Lower lobe of right lung (tissue), 2 donors: ENCODE data around the gene PID1. TPM values are rescaled to one million over a fixed set of nuclear protein-coding genes. Genes with fewer than 3 reads are reported as not detected.

ENCODE experiments used
- ATAC-seq, 2 donors: fragments of 200-7000 bp; cut with Tn5 transposase; one replicate each; pipeline ENCODE4 v1.9.1; 2020 to 2022; ENCODE audit warnings: mild to moderate bottlenecking in 2 of 2, moderate library complexity in 2 of 2
- DNase-seq: peaks from one replicate; pipeline ENCODE4 v3.0.0-alpha.2; 2020
- H3K27ac ChIP-seq: fragments of 200-600 bp; one replicate; pipeline ENCODE4 v1.8.0; 2022
- H3K27me3 ChIP-seq: fragments of 200-600 bp; one replicate; pipeline ENCODE4 v1.8.0; 2022; ENCODE audit warnings: low read depth
- H3K36me3 ChIP-seq: fragments of 200-600 bp; one replicate; pipeline ENCODE4 v1.8.0; 2022; ENCODE audit warnings: mild to moderate bottlenecking
- H3K4me1 ChIP-seq: fragments of 200-600 bp; one replicate; pipeline ENCODE4 v1.8.0; 2022
- H3K4me3 ChIP-seq: fragments of 200-600 bp; one replicate; pipeline ENCODE4 v1.8.0; 2022; ENCODE audit warnings: mild to moderate bottlenecking
- H3K9me3 ChIP-seq: fragments of 200-600 bp; one replicate; pipeline ENCODE4 v1.8.0; 2022
- CTCF ChIP-seq: fragments of 200-600 bp; IDR thresholded peaks from one replicate; pipeline ENCODE4 v1.8.0; 2022; ENCODE audit warnings: antibody characterized with exemption, mild to moderate bottlenecking
- intact Hi-C: fragments of 100-400 bp; cut with DNase I; formaldehyde crosslinking; loops from one replicate; pipeline ENCODE4 v1.11.0; 2022
- total RNA-seq: library from RNA; stranded (reverse); fragmentation: NEBNext Ultra II Directional; extraction: Animal tissue kit (Norgen Biotek cat#: 25700); gene quantifications from one replicate; pipeline ENCODE4 v1.2.1, GENCODE V29; 2021
- donor health status: DM: no; HTN: yes; CAD: no; lungs with severe emphysema.

The PID1 gene
- total RNA-seq, 1 donor from 2014 or later: 48.0 TPM

DNA sequence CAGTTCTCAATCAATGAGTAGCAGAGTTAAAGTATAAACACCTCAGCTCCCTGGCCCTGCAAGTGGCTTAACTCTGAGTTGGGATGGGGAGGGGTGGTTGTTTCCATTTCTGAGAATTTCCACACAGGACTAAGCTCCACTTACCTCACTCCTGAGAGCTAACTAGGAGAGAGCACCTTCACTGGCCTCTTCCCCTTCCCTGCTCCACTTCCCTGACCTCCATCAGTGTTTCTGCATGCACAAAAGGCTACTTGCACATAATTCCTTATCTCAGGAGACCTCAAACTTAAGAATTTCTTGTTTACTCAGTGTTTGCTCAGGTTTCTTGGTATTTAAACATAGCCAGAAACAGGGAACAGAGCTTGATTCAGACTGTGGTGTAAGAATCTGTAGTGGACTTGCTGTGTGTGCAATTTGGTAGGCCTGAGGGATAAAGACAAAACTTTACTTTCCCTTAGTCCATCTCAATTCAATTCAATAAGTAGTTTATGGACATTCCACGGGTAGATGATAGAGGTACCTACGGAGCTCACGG is 97.2 kb downstream of the PID1 start:
- intact Hi-C loops: no loop called here
- DNase-seq (no peak), ATAC-seq (peak; percentile 48 to 57)
- Histone ChIP-seq H3K27me3 (no peaks in the 10 kb centered on the region), H3K9me3 (no peaks in the 10 kb centered on the region), H3K4me3 (no peak overlapping the region), H3K4me1 (no peaks in the 10 kb centered on the region), H3K36me3 (no peaks in the 10 kb centered on the region), H3K27ac (no peak overlapping the region)
- no peak for TF ChIP-seq CTCF

DNA sequence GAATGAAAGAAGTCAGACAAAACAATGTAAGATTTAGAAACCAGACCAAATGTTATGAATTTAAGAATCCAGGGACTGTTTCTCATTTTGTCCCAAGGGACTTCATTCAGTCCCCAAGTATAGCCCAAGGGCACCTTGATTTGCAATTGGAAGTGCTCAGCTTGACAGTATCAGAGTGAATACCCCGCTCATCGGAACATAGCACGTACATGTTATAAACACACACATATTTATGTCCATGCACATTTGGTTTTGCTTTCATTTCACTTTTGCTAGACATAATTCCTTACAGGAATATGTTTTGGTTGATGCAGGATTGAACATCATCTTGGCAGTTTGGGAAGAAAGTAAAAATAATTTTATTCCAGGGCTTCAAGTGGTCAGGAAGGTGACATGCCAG is 100.2 kb downstream of the PID1 start:
- Histone ChIP-seq H3K27me3 (no peaks in the 10 kb centered on the region), H3K4me3 (no peak overlapping the region), H3K27ac (no peak overlapping the region), H3K36me3 (no peaks in the 10 kb centered on the region), H3K4me1 (no peaks in the 10 kb centered on the region), H3K9me3 (no peaks in the 10 kb centered on the region)
- TF ChIP-seq CTCF: no peak
- DNase-seq: no peak
- intact Hi-C loops: no loop called here
- ATAC-seq: no peak

DNA sequence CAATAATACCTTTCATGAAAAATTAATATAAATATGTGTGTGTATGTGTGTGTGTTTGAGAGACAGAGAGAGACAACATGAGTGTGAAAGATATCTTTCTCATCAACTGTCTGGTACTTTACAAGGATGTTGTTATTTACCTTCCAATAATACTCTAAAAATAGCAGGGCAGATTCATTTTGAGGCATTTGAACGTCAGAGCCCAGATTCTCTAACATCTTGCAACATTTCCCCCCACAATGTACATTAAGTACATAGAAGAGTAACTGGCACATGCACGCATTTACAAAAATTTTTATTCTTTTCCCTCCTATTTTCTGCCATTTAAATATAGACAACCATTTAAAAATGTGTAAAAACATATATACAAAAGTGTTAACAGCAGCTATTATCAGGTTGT is 100.9 kb downstream of the PID1 start:
- Histone ChIP-seq H3K27ac (no peak overlapping the region), H3K4me1 (no peaks in the 10 kb centered on the region), H3K27me3 (no peaks in the 10 kb centered on the region), H3K4me3 (no peak overlapping the region), H3K9me3 (no peaks in the 10 kb centered on the region), H3K36me3 (no peaks in the 10 kb centered on the region)
- no peak for ATAC-seq
- intact Hi-C loops: no loop called here
- TF ChIP-seq CTCF: no peak
- DNase-seq: no peak

GRCh38 chr2:229169751-229170150 is 101.3 kb downstream of the PID1 start:
- intact Hi-C loops: no loop called here
- Histone ChIP-seq H3K36me3 (no peaks in the 10 kb centered on the region), H3K27ac (no peak overlapping the region), H3K4me1 (no peaks in the 10 kb centered on the region), H3K27me3 (no peaks in the 10 kb centered on the region), H3K4me3 (no peak overlapping the region), H3K9me3 (no peaks in the 10 kb centered on the region)
- no peak for TF ChIP-seq CTCF
- DNase-seq (no peak), ATAC-seq (no peak)

- Histone ChIP-seq H3K27ac (no peak overlapping the region), H3K36me3 (no peaks in the 10 kb centered on the region), H3K4me3 (no peak overlapping the region), H3K27me3 (no peaks in the 10 kb centered on the region), H3K9me3 (no peaks in the 10 kb centered on the region), H3K4me1 (no peaks in the 10 kb centered on the region)
- intact Hi-C loops: no loop called here
- TF ChIP-seq CTCF: no peak
- DNase-seq (no peak), ATAC-seq (no peak)
These were observed 106.4 kb downstream of the PID1 start for GRCh38 chr2:229164545-229165249.
